ENCODE data around the gene S100A16. TPM values are rescaled to one million over a fixed set of nuclear protein-coding genes. Genes with fewer than 3 reads are reported as not detected.

S100A16 gene
- total RNA-seq, 6 donors from 2014 or later: 33.5 to 133 (median 55.7) TPM

DNA sequence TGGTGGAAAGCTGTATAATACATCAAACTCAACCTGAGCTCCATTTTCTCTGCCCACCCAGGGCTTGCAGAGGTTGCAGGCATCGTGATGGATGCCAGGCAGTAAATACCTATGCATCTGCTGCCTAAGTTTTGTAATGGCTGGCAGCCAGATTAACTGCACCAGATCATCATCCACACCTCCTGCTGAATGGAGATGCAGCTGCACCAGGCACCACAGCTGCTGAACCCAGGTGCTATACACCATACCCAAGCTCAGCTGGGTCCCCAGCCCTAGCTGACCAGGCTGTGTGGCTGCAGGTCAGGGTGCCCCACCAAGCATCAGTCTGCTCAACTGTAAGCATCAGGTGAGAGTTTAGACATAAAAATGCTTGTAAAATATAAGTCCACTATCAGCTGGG, 38.8 kb upstream of the S100A16 start:
- Histone ChIP-seq H3K27ac (no peak overlapping the region), H3K36me3 (peaks cover 0 to 4% (median 2%) of the 10 kb centered on the region in 4 donors), H3K4me1 (peaks cover 6 to 23% (median 16%) of the 10 kb centered on the region in 4 donors), H3K27me3 (no peaks in the 10 kb centered on the region), H3K9me3 (no peaks in the 10 kb centered on the region), H3K4me3 (no peak overlapping the region)
- DNase-seq: no peak
- TF ChIP-seq, protein P1, sequence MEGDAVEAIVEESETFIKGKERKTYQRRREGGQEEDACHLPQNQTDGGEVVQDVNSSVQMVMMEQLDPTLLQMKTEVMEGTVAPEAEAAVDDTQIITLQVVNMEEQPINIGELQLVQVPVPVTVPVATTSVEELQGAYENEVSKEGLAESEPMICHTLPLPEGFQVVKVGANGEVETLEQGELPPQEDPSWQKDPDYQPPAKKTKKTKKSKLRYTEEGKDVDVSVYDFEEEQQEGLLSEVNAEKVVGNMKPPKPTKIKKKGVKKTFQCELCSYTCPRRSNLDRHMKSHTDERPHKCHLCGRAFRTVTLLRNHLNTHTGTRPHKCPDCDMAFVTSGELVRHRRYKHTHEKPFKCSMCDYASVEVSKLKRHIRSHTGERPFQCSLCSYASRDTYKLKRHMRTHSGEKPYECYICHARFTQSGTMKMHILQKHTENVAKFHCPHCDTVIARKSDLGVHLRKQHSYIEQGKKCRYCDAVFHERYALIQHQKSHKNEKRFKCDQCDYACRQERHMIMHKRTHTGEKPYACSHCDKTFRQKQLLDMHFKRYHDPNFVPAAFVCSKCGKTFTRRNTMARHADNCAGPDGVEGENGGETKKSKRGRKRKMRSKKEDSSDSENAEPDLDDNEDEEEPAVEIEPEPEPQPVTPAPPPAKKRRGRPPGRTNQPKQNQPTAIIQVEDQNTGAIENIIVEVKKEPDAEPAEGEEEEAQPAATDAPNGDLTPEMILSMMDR (IDR thresholded peaks at IDR 0.05): no peak
- no peak for TF ChIP-seq POLR2A (IDR thresholded peaks at IDR 0.05)
- TF ChIP-seq EP300 (IDR thresholded peaks at IDR 0.05): no peak
- no peak for TF ChIP-seq POLR2AphosphoS5 (IDR thresholded peaks at IDR 0.05)
- no peak for ATAC-seq (ENCODE audit: low FRiP score in 2 of 2)
- 63 to 90% methylated on average over 1 of the region's 1 CpG for WGBS, 2 donors

DNA sequence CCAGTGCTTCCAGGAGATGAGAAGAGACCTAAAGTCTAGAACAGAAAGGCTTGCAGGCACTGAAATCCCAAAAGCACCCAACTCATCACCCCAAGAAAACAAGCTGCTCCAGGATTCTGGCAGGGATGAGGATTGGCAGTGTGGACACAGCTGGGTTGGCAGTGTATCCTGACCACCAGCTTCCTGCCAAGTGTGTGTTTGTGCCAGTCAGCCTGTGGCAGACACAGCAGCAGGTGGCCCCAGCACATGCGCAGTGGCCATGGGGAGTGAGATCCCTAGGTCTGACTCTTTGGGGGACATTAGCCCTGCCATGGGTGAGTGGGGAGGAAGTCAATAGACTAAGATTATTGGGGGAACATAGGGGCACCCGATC, 36.9 kb upstream of the S100A16 start:
- DNase-seq (no peak), ATAC-seq (ENCODE audit: low FRiP score in 2 of 2) (no peak)
- Histone ChIP-seq H3K27ac (no peak overlapping the region), H3K4me3 (no peak overlapping the region), H3K4me1 (peaks cover 6 to 33% (median 17%) of the 10 kb centered on the region in 4 donors), H3K9me3 (no peaks in the 10 kb centered on the region), H3K36me3 (peaks cover 9 to 24% (median 16%) of the 10 kb centered on the region in 4 donors), H3K27me3 (no peaks in the 10 kb centered on the region)
- WGBS, 2 donors: 73 to 89% methylated on average over 2 of the region's 2 CpGs
- TF ChIP-seq POLR2A (IDR thresholded peaks at IDR 0.05): no peak
- TF ChIP-seq POLR2AphosphoS5 (IDR thresholded peaks at IDR 0.05): no peak
- TF ChIP-seq, protein P1 (IDR thresholded peaks at IDR 0.05): no peak
- no peak for TF ChIP-seq EP300 (IDR thresholded peaks at IDR 0.05)

DNA sequence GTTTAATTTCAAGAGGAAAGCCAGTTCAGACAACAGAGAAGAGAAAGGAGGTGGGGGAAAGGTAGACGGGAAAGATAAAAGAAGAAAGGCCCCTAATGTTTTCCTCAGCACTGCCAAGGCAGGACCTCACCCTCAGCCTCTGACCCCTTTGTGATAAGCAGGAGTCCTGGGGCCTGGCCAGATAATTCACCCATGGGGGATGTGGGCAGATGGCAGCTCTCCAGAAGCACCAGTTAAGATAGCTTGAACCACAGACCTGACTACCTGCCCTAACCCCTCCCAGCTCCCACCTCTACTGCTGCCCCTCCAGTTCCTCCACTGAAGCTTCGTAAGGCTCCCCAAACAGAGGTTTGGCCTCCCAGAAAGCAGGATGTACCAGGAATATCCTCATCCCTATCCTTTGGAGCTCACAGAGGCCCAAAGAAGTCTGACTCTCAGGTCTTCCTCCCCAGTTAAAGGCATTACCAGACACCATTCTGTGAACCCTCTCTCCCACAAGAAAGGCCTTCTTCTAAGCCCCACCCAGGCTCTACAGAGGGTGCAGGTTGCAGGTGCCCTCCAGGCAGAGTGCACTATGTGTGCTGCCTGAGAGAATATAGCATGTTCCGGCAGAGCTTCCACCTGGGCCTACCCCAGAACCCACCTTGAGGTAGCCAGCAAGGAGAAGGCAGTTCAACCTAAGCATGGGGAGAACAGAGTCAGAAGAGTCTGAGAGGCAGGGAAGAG, 36.4 kb upstream of the S100A16 start:
- Histone ChIP-seq H3K36me3 (peaks cover 9 to 29% (median 19%) of the 10 kb centered on the region in 4 donors), H3K4me1 (peaks cover 6 to 33% (median 17%) of the 10 kb centered on the region in 4 donors), H3K27me3 (no peaks in the 10 kb centered on the region), H3K27ac (peak overlapping the region in 1 of 4 donors; percentile 28), H3K4me3 (no peak overlapping the region), H3K9me3 (no peaks in the 10 kb centered on the region)
- WGBS, 2 donors: 42 to 50% methylated on average over 3 of the region's 3 CpGs
- TF ChIP-seq POLR2AphosphoS5 (IDR thresholded peaks at IDR 0.05) (no peak), POLR2A (IDR thresholded peaks at IDR 0.05) (no peak)
- TF ChIP-seq, protein P1 (IDR thresholded peaks at IDR 0.05): no peak
- DNase-seq: no peak
- no peak for ATAC-seq (ENCODE audit: low FRiP score in 2 of 2)

DNA sequence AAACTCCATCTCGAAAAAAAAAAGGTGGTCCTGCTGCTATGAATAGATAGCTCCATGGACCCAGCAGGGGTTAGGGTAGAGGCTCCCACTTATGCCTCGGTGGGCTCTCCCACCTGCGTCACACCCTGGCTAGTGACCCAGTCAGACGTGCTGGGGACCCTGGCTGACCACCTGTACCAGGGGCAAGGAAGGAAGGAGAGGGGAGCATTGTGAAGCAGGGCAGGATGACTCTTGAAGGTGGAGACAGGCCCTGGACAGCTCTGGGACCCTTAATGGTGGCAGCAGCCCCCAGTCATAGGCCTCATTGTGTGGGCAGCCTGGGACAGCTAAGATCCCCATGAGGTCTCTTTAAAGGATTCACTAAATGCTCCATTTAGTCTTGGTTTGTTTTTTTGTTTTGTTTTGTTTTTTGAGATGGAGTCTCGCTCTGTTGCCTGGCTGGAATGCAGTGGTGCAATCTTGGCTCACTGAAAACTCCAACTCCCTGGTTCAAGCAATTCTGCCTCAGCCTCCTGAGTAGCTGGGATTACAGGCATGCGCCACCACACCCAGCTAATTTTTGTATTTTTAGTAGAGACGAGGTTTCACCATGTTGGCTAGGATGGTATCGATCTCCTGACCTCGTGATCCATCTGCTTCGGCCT, 35.2 kb upstream of the S100A16 start:
- no peak for TF ChIP-seq POLR2AphosphoS5 (IDR thresholded peaks at IDR 0.05)
- TF ChIP-seq, protein P1 (IDR thresholded peaks at IDR 0.05): no peak
- no peak for TF ChIP-seq POLR2A (IDR thresholded peaks at IDR 0.05)
- no peak for TF ChIP-seq EP300 (IDR thresholded peaks at IDR 0.05)
- WGBS, 2 donors: 77 to 83% methylated on average over 7 to 10 of the region's 10 CpGs
- Histone ChIP-seq H3K27ac (peak overlapping the region in 1 of 4 donors; percentile 0), H3K4me3 (no peak overlapping the region), H3K4me1 (peaks cover 9 to 38% (median 21%) of the 10 kb centered on the region in 4 donors), H3K27me3 (no peaks in the 10 kb centered on the region), H3K9me3 (no peaks in the 10 kb centered on the region), H3K36me3 (peaks cover 14 to 41% (median 27%) of the 10 kb centered on the region in 4 donors)
- ATAC-seq (ENCODE audit: low FRiP score in 2 of 2) (no peak), DNase-seq (no peak)
